H9 (cell line): ENCODE data around the gene FAM131C. TPM values are rescaled to one million over a fixed set of nuclear protein-coding genes. Genes with fewer than 3 reads are reported as not detected.
A peak's percentile ranks its signal among the peaks of the same experiment; 100 is the strongest.

Experiments used
- DNase-seq: peaks from one replicate; pipeline ENCODE4 v3.0.0-alpha.2; 2017
- H2AFZ ChIP-seq: one replicate; pipeline ENCODE4 v1.6.1; 2013; ENCODE audit warnings: mild to moderate bottlenecking, low read length, control low read depth, moderate library complexity
- H2AK5ac ChIP-seq: 2 replicates; pipeline ENCODE4 v1.6.1; 2013; ENCODE audit warnings: low read length, control low read depth, mixed read lengths; ENCODE audit not compliant: insufficient read length
- H2BK120ac ChIP-seq: one replicate; pipeline ENCODE4 v1.6.1; 2013; ENCODE audit warnings: low read depth, mild to moderate bottlenecking, low read length, control low read depth, inconsistent platforms; ENCODE audit not compliant: poor library complexity, severe bottlenecking
- H2BK12ac ChIP-seq: 2 replicates; pipeline ENCODE4 v1.6.1; 2013; ENCODE audit warnings: low read length, control low read depth, mixed read lengths, low read depth; ENCODE audit not compliant: insufficient read length
- H2BK15ac ChIP-seq: 2 replicates; pipeline ENCODE4 v1.6.1; 2013; ENCODE audit warnings: low read depth, low read length, control low read depth
- H2BK20ac ChIP-seq: one replicate; pipeline ENCODE4 v1.6.1; 2013; ENCODE audit warnings: low read depth, mild to moderate bottlenecking, low read length, control low read depth, inconsistent platforms; ENCODE audit not compliant: poor library complexity, severe bottlenecking
- H2BK5ac ChIP-seq: 2 replicates; pipeline ENCODE4 v1.6.1; 2013; ENCODE audit warnings: low read length, control low read depth, mixed read lengths; ENCODE audit not compliant: insufficient read length
- H3K14ac ChIP-seq: 2 replicates; pipeline ENCODE4 v1.6.1; 2013; ENCODE audit warnings: low read length, control low read depth; ENCODE audit not compliant: insufficient read depth
- H3K18ac ChIP-seq: 2 replicates; pipeline ENCODE4 v1.6.1; 2013; ENCODE audit warnings: low read depth, mild to moderate bottlenecking, mixed read lengths, low read length, control low read depth; ENCODE audit not compliant: insufficient read length
- H3K23ac ChIP-seq: 2 replicates; pipeline ENCODE4 v1.6.1; 2013; ENCODE audit warnings: low read length, control low read depth, mixed read lengths, low read depth; ENCODE audit not compliant: insufficient read length
- H3K23me2 ChIP-seq: 2 replicates; pipeline ENCODE4 v1.6.1; 2013; ENCODE audit warnings: low read depth, mild to moderate bottlenecking, mixed read lengths, low read length, control low read depth; ENCODE audit not compliant: insufficient read length, poor library complexity, severe bottlenecking
- H3K27ac ChIP-seq: 2 replicates; pipeline ENCODE4 v1.5.1; 2013; ENCODE audit warnings: low read length, control low read depth, mixed read lengths, low read depth; ENCODE audit not compliant: insufficient read length
- H3K27me3 ChIP-seq: 2 replicates; pipeline ENCODE4 v1.6.1; 2013; ENCODE audit warnings: low read length, control low read depth, inconsistent platforms; ENCODE audit not compliant: insufficient read depth
- H3K4ac ChIP-seq: 2 replicates; pipeline ENCODE4 v1.6.1; 2013; ENCODE audit warnings: low read depth, mild to moderate bottlenecking, control low read depth, inconsistent platforms, low read length, moderate library complexity
- H3K4me1 ChIP-seq: 2 replicates; pipeline ENCODE4 v1.6.1; 2013; ENCODE audit warnings: low read length, control low read depth, inconsistent platforms; ENCODE audit not compliant: insufficient read depth
- H3K4me2 ChIP-seq: 2 replicates; pipeline ENCODE4 v1.6.1; 2013; ENCODE audit warnings: low read length, control low read depth, mixed read lengths; ENCODE audit not compliant: insufficient read length, insufficient read depth
- H3K56ac ChIP-seq: 2 replicates; pipeline ENCODE4 v1.6.1; 2013; ENCODE audit warnings: low read depth, mild to moderate bottlenecking, mixed read lengths, low read length, control low read depth; ENCODE audit not compliant: insufficient read length
- H3K79me1 ChIP-seq: 2 replicates; pipeline ENCODE4 v1.6.1; 2013; ENCODE audit warnings: low read depth, mild to moderate bottlenecking, moderate library complexity, low read length, control low read depth, inconsistent platforms; ENCODE audit not compliant: insufficient read depth, poor library complexity, severe bottlenecking
- H3K79me2 ChIP-seq: 2 replicates; pipeline ENCODE4 v1.6.1; 2013; ENCODE audit warnings: low read length, control low read depth, inconsistent platforms; ENCODE audit not compliant: insufficient read depth
- H3K9ac ChIP-seq: 2 replicates; pipeline ENCODE4 v1.6.1; 2013; ENCODE audit warnings: low read length, control low read depth, mixed read lengths; ENCODE audit not compliant: insufficient read length; ENCODE audit errors: extremely low read depth
- H3K9me3 ChIP-seq: one replicate; pipeline ENCODE4 v1.6.1; 2013; ENCODE audit warnings: low read depth, low read length, inconsistent platforms; ENCODE audit not compliant: control insufficient read depth
- H3T11ph ChIP-seq: one replicate; pipeline ENCODE4 v1.6.1; 2013; ENCODE audit warnings: mild to moderate bottlenecking, low read length, control low read depth, inconsistent platforms
- H4K20me1 ChIP-seq: one replicate; pipeline ENCODE4 v1.6.1; 2013; ENCODE audit not compliant: control insufficient read depth, insufficient read length, insufficient read depth
- H4K5ac ChIP-seq: 2 replicates; pipeline ENCODE4 v1.6.1; 2013; ENCODE audit warnings: low read depth, mild to moderate bottlenecking, mixed read lengths, low read length, control low read depth; ENCODE audit not compliant: insufficient read length
- H4K8ac ChIP-seq: replicated peaks from 2 replicates; pipeline ENCODE4 v1.6.1; 2013; ENCODE audit warnings: low read length, control low read depth, mixed read lengths, low read depth; ENCODE audit not compliant: insufficient read length
- H4K91ac ChIP-seq: 2 replicates; pipeline ENCODE4 v1.6.1; 2013; ENCODE audit warnings: low read depth, mild to moderate bottlenecking, moderate library complexity, mixed read lengths, low read length, control low read depth; ENCODE audit not compliant: insufficient read length
- H3K27ac Mint-ChIP-seq, 3 experiments: 2 replicates in 2 of 3; 3 replicates in 1 of 3; pipeline ENCODE4 v1.8.0; 2020 to 2021; ENCODE audit warnings: mixed read lengths in 3 of 3, mild to moderate bottlenecking in 1 of 3, moderate library complexity in 1 of 3
- H3K27me3 Mint-ChIP-seq: 2 replicates; pipeline ENCODE4 v1.8.0; 2021; ENCODE audit warnings: low read depth, mild to moderate bottlenecking, moderate library complexity, mixed read lengths
- H3K36me3 Mint-ChIP-seq, 3 experiments: 2 replicates in 2 of 3; 3 replicates in 1 of 3; pipeline ENCODE4 v1.8.0; 2020 to 2021; ENCODE audit warnings: low read depth in 3 of 3, mixed read lengths in 3 of 3; ENCODE audit not compliant: insufficient read depth in 1 of 3
- H3K4me1 Mint-ChIP-seq, 2 experiments: 2 replicates each; pipeline ENCODE4 v1.8.0; 2020; ENCODE audit warnings: mixed read lengths in 2 of 2
- H3K4me3 Mint-ChIP-seq, 2 experiments: 2 replicates in 1 of 2; 3 replicates in 1 of 2; pipeline ENCODE4 v1.8.0; 2020 to 2021; ENCODE audit warnings: mild to moderate bottlenecking in 2 of 2, mixed read lengths in 2 of 2, moderate library complexity in 1 of 2
- H3K9me3 Mint-ChIP-seq, 2 experiments: 2 replicates in 1 of 2; 3 replicates in 1 of 2; pipeline ENCODE4 v1.8.0; 2020; ENCODE audit warnings: mild to moderate bottlenecking in 2 of 2, mixed read lengths in 2 of 2, moderate library complexity in 1 of 2
- CTCF ChIP-seq: fragments of 200-600 bp; sonication (generic); conservative IDR thresholded peaks from 3 replicates; pipeline ENCODE4 v1.8.0; 2021; ENCODE audit warnings: antibody characterized with exemption, mild to moderate bottlenecking
- WGBS: extraction: QIAGEN DNeasy Blood & Tissue Kit; methylation state at CpG from one replicate; pipeline ENCODE4 v1.1.7; 2013; ENCODE audit warnings: missing lambda C conversion rate, low lambda C conversion rate, mixed read lengths; ENCODE audit not compliant: insufficient read length; ENCODE audit errors: extremely low coverage; 5-methylcytosine and 5-hydroxymethylcytosine counted together
- total RNA-seq: library from RNA; stranded (reverse); gene quantifications from 2 replicates; pipeline ENCODE4 v1.2.1, GENCODE V29; 2021

FAM131C gene
- total RNA-seq, 1 experiment from 2014 or later, result 0.61 TPM

GRCh38 chr1:16074217-16074616, 766 bp upstream of the FAM131C start:
- H3K9ac ChIP-seq, result no peak overlapping the region
- H3T11ph ChIP-seq, result no peak overlapping the region
- H3K4me3 Mint-ChIP-seq, result peak overlapping the region; percentile 60 to 83; a peak in 4 of 5 replicates
- no peak overlapping the region for H3K27ac ChIP-seq
- H3K18ac ChIP-seq, result no peak overlapping the region
- no peaks in the 10 kb centered on the region for H3K9me3 ChIP-seq
- H2BK120ac ChIP-seq, result no peak overlapping the region
- H3K27me3 ChIP-seq, result peaks cover 5% of the 10 kb centered on the region; the same call in 1 of the 2 replicates
- no peaks in the 10 kb centered on the region for H3K79me1 ChIP-seq
- peaks cover 67% of the 10 kb centered on the region for H3K27me3 Mint-ChIP-seq
- H3K4me1 ChIP-seq, result no peaks in the 10 kb centered on the region
- no peaks in the 10 kb centered on the region; a peak in 1 of 5 replicates for H3K9me3 Mint-ChIP-seq
- no peak overlapping the region for H3K27ac Mint-ChIP-seq
- H2BK15ac ChIP-seq, result no peak overlapping the region
- H3K23ac ChIP-seq, result no peak overlapping the region
- no peak overlapping the region for H3K56ac ChIP-seq
- no peak overlapping the region for H2BK12ac ChIP-seq
- peaks cover 5% of the 10 kb centered on the region for H3K23me2 ChIP-seq
- peaks cover 12 to 23% of the 10 kb centered on the region in 2 experiments for H3K4me1 Mint-ChIP-seq
- no peak overlapping the region for H4K5ac ChIP-seq
- no peak overlapping the region for H4K91ac ChIP-seq
- no peak overlapping the region for H2AFZ ChIP-seq
- H3K14ac ChIP-seq, result no peak overlapping the region
- no peak overlapping the region for H4K8ac ChIP-seq
- H2AK5ac ChIP-seq, result no peak overlapping the region
- no peaks in the 10 kb centered on the region for H3K36me3 Mint-ChIP-seq
- H2BK20ac ChIP-seq, result no peak overlapping the region
- TF ChIP-seq CTCF, result no peak
- H2BK5ac ChIP-seq, result no peak overlapping the region
- no peaks in the 10 kb centered on the region for H3K79me2 ChIP-seq
- H4K20me1 ChIP-seq, result no peaks in the 10 kb centered on the region
- DNase-seq, result no peak
- H3K4me2 ChIP-seq, result peak overlapping the region; percentile 35
- WGBS, result no CpG with 5 or more reads among the region's 5 CpGs
- H3K4ac ChIP-seq, result no peak overlapping the region
